Mesendoderm (in vitro differentiated cells): Measurements from ENCODE around the gene IFIT2.

Experiments used
- DNase-seq: peaks from one replicate; pipeline ENCODE4 v3.0.0; 2013
- H2AK5ac ChIP-seq: 2 replicates; pipeline ENCODE4 v1.6.1; 2013; ENCODE audit warnings: low read length, inconsistent platforms
- H2BK120ac ChIP-seq: 2 replicates; pipeline ENCODE4 v1.6.1; 2013; ENCODE audit warnings: low read depth, mild to moderate bottlenecking, low read length, moderate library complexity, mixed read lengths
- H2BK15ac ChIP-seq: replicated peaks from 2 replicates; pipeline ENCODE4 v1.6.1; 2013; ENCODE audit warnings: low read depth, mild to moderate bottlenecking, moderate library complexity
- H2BK5ac ChIP-seq: 2 replicates; pipeline ENCODE4 v1.6.1; 2013; ENCODE audit warnings: low read length, inconsistent platforms
- H3K18ac ChIP-seq: 2 replicates; pipeline ENCODE4 v1.6.1; 2013; ENCODE audit warnings: mild to moderate bottlenecking, low read length, mixed read lengths
- H3K23ac ChIP-seq: one replicate; pipeline ENCODE4 v1.6.1; 2013; ENCODE audit warnings: low read length
- H3K27ac ChIP-seq: 2 replicates; pipeline ENCODE4 v1.5.1; 2013; ENCODE audit warnings: low read depth, mild to moderate bottlenecking, inconsistent platforms, low read length, moderate library complexity
- H3K27me3 ChIP-seq: 2 replicates; pipeline ENCODE4 v1.6.1; 2013; ENCODE audit warnings: low read length, control low read depth, mild to moderate bottlenecking, inconsistent platforms; ENCODE audit not compliant: insufficient read depth, poor library complexity
- H3K36me3 ChIP-seq: 2 replicates; pipeline ENCODE4 v1.6.1; 2013; ENCODE audit warnings: low read length, inconsistent platforms; ENCODE audit not compliant: control insufficient read depth, insufficient read depth
- H3K4ac ChIP-seq: one replicate; pipeline ENCODE4 v1.6.1; 2013; ENCODE audit warnings: low read depth, mild to moderate bottlenecking, low read length, moderate library complexity
- H3K4me1 ChIP-seq: 2 replicates; pipeline ENCODE4 v1.6.1; 2013; ENCODE audit warnings: low read depth, low read length, inconsistent platforms; ENCODE audit not compliant: control insufficient read depth
- H3K4me2 ChIP-seq: 2 replicates; pipeline ENCODE4 v1.6.1; 2013; ENCODE audit warnings: low read length
- H3K4me3 ChIP-seq: 2 replicates; pipeline ENCODE4 v1.5.1; 2013; ENCODE audit warnings: mild to moderate bottlenecking, low read length
- H3K56ac ChIP-seq: one replicate; pipeline ENCODE4 v1.6.1; 2013; ENCODE audit warnings: low read length
- H3K79me1 ChIP-seq: 2 replicates; pipeline ENCODE4 v1.6.1; 2013; ENCODE audit warnings: low read length, inconsistent platforms
- H3K79me2 ChIP-seq: 2 replicates; pipeline ENCODE4 v1.6.1; 2013; ENCODE audit warnings: mild to moderate bottlenecking, low read length; ENCODE audit not compliant: control insufficient read depth, insufficient read depth
- H3K9ac ChIP-seq: 2 replicates; pipeline ENCODE4 v1.6.1; 2013; ENCODE audit warnings: low read length, inconsistent platforms
- H4K5ac ChIP-seq: one replicate; pipeline ENCODE4 v1.6.1; 2013; ENCODE audit warnings: low read length
- H4K8ac ChIP-seq: one replicate; pipeline ENCODE4 v1.6.1; 2013; ENCODE audit warnings: low read depth, mild to moderate bottlenecking, control low read depth, low read length, moderate library complexity
- WGBS: extraction: QIAGEN DNeasy Blood & Tissue Kit; methylation state at CpG from one replicate; pipeline ENCODE4 v1.1.7; 2013; ENCODE audit warnings: low lambda C conversion rate, missing lambda C conversion rate; ENCODE audit not compliant: insufficient coverage; ENCODE audit errors: extremely low coverage; 5-methylcytosine and 5-hydroxymethylcytosine counted together

IFIT2 gene

DNA sequence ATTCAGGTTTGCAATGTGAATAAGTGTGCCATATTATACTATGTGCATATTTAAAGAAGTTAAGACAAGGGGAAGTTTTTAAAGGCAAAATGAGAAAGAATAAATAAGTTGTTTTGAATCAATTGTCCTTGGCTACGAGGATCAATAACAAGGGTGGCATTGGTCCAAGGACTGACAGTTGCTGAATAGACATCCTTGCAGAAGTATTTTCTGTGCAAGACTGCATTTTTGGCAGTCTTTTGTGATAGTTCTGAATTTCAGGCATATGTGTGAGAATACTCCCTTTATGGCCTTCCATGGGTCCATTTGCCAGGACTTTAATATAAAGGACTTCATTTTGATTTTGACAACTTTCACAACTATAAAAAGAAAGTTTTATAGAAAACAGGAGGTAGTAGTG lies 44.9 kb upstream of the IFIT2 start:
- Histone ChIP-seq H3K56ac (no peak overlapping the region), H3K4me2 (no peak overlapping the region), H3K4me1 (peaks cover 8% of the 10 kb centered on the region), H3K27ac (no peak overlapping the region), H3K9ac (no peak overlapping the region), H3K4me3 (no peak overlapping the region), H3K79me2 (no peaks in the 10 kb centered on the region), H2BK5ac (no peak overlapping the region), H3K18ac (no peak overlapping the region), H3K36me3 (no peaks in the 10 kb centered on the region), H3K23ac (no peak overlapping the region), H3K79me1 (no peaks in the 10 kb centered on the region), H3K4ac (no peak overlapping the region), H4K8ac (no peak overlapping the region), H3K27me3 (no peaks in the 10 kb centered on the region), H4K5ac (no peak overlapping the region), H2BK120ac (no peak overlapping the region), H2BK15ac (no peak overlapping the region), H2AK5ac (no peak overlapping the region)
- no CpG with 5 or more reads among the region's 1 CpG for WGBS
- DNase-seq, result no peak

DNA sequence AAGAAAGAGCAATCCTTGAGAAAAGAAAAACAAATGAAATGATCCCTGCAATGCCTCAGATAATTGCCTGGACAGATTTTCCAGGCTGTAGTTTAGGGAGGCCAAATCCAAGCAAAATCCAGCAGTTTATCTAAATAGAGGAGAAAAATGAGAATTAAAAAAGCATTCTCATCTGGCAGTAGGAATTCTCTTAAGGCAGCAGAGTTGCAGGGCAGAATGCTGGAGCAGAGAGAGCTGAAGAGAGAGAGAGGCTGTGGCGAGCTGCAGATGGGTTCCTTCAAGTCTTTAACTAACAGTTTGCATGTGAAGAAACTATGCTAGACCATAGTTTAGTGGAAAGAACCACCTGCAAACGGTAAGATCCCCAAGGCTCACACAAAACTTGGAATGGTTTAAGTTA lies 44.3 kb upstream of the IFIT2 start:
- Histone ChIP-seq H3K4me3 (no peak overlapping the region), H4K8ac (no peak overlapping the region), H3K79me2 (no peaks in the 10 kb centered on the region), H3K27me3 (no peaks in the 10 kb centered on the region), H3K27ac (no peak overlapping the region), H3K4me2 (no peak overlapping the region), H2BK15ac (no peak overlapping the region), H3K18ac (no peak overlapping the region), H3K36me3 (no peaks in the 10 kb centered on the region), H3K4me1 (peaks cover 9% of the 10 kb centered on the region), H4K5ac (no peak overlapping the region), H2BK5ac (no peak overlapping the region), H3K9ac (no peak overlapping the region), H3K56ac (no peak overlapping the region), H2BK120ac (no peak overlapping the region), H3K23ac (no peak overlapping the region), H3K79me1 (no peaks in the 10 kb centered on the region), H2AK5ac (no peak overlapping the region), H3K4ac (no peak overlapping the region)
- no CpG with 5 or more reads among the region's 2 CpGs for WGBS
- no peak for DNase-seq

DNA sequence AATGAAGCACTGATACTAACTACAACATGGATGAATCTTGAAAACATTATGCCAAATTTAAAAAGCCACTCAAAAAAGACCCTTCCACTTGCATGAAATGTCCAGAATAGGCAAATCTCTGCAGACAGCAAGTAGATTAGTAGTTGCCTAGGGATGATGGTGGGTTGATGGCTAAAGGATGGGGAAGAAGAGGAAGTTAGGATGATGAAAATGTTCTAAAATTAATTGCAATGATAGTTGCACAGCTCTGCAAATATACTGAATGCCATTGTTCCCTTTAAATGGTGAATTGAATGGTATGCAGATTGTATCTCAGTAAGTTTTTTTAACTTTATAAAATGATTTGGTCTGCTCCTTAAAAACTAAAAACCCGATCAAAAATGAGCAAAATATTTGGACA lies 43.0 kb upstream of the IFIT2 start:
- no peak overlapping the region for H2BK120ac ChIP-seq
- no peak overlapping the region for H2AK5ac ChIP-seq
- no peak overlapping the region for H2BK5ac ChIP-seq
- H3K27ac ChIP-seq, result no peak overlapping the region
- H3K27me3 ChIP-seq, result no peaks in the 10 kb centered on the region
- no peaks in the 10 kb centered on the region for H3K79me1 ChIP-seq
- no peak overlapping the region for H3K4ac ChIP-seq
- H3K9ac ChIP-seq, result no peak overlapping the region
- no peak overlapping the region for H4K5ac ChIP-seq
- H3K4me3 ChIP-seq, result no peak overlapping the region
- H3K4me2 ChIP-seq, result no peak overlapping the region
- no peak overlapping the region for H3K23ac ChIP-seq
- peaks cover 11% of the 10 kb centered on the region for H3K4me1 ChIP-seq
- no peak overlapping the region for H2BK15ac ChIP-seq
- WGBS, result no CpG with 5 or more reads among the region's 1 CpG
- no peaks in the 10 kb centered on the region for H3K36me3 ChIP-seq
- H3K79me2 ChIP-seq, result no peaks in the 10 kb centered on the region
- no peak overlapping the region for H4K8ac ChIP-seq
- DNase-seq, result no peak
- no peak overlapping the region for H3K56ac ChIP-seq
- H3K18ac ChIP-seq, result no peak overlapping the region

DNA sequence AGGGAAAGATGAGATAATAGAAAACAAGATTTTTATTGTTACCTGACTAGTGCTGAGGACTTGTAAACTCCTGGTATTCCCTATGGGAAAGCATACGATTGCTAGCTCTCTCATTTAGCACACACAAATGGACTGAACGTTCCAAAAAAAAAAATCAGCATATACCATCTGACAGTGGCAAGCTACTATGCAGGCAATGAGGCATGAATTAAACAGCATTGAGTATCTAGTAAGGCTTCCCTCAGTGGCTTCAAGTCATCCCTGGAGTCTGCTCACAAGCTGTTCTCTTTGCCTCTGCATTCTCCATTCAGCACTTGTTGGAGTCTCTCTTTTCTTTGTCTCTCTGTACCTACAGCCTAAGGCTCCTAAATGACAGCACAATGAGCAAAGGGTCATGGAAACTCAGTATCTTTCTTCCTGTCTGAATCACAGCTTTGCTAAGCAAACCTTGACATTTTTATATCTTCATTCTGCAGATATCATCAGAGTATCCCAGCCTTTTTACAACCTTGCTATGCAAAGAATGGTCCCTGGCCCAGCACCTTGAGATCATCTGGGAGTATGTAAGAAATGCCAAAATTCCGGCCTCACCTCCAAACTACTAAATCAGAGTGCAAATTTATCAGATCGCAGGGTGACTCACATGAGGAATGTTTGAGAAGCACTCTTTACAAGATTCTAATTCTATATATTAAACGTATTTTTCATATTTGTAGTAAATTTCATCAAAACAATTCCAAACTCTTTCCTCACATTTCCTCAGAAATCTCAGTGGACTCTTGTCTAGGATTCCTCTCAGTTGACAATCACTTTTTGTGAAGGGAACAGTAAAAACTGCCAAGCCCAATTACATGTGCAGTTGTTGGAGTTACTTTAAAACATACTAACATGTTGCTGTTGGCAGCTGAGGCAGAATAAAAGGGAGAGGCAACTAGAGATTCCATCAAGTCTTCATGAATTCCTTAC lies 39.5 kb upstream of the IFIT2 start:
- no peaks in the 10 kb centered on the region for H3K79me1 ChIP-seq
- DNase-seq, result peak; percentile 85
- peak overlapping the region; percentile 47 for H3K18ac ChIP-seq
- H3K36me3 ChIP-seq, result no peaks in the 10 kb centered on the region
- H3K4me3 ChIP-seq, result no peak overlapping the region
- 100% methylated on average over 1 of the region's 5 CpGs for WGBS
- H3K56ac ChIP-seq, result peak overlapping the region; percentile 19
- H3K9ac ChIP-seq, result no peak overlapping the region
- no peak overlapping the region for H2BK15ac ChIP-seq
- peaks cover 16% of the 10 kb centered on the region for H3K4me1 ChIP-seq
- no peaks in the 10 kb centered on the region for H3K79me2 ChIP-seq
- no peak overlapping the region for H3K4me2 ChIP-seq
- no peak overlapping the region for H3K4ac ChIP-seq
- H3K23ac ChIP-seq, result no peak overlapping the region
- no peak overlapping the region for H3K27ac ChIP-seq
- H2AK5ac ChIP-seq, result no peak overlapping the region
- H3K27me3 ChIP-seq, result no peaks in the 10 kb centered on the region
- H2BK120ac ChIP-seq, result peak overlapping the region; percentile 22
- no peak overlapping the region for H4K8ac ChIP-seq
- H4K5ac ChIP-seq, result no peak overlapping the region
- H2BK5ac ChIP-seq, result no peak overlapping the region

DNA sequence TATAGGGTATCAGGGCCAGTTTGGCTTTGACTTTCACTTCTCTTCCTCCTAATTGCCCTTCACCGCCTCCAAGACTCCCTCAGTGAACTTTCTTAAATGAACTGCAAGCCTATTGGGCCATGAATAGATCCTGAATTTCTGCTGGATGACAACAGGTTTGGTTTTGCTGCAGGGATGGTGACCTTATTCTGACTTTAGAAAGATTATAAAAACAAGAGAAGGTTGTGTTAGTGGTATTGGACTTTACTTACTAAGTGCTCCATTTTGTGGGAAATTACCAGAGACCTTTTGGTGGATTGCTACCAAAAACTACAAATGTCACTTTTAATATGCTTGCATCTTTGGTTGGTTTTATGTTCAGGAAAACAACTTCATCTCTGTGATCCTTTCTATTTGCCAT lies 38.8 kb upstream of the IFIT2 start:
- Histone ChIP-seq H4K8ac (no peak overlapping the region), H3K56ac (no peak overlapping the region), H3K4me1 (peaks cover 16% of the 10 kb centered on the region), H2BK5ac (no peak overlapping the region), H3K23ac (no peak overlapping the region), H3K36me3 (no peaks in the 10 kb centered on the region), H3K27ac (no peak overlapping the region), H4K5ac (no peak overlapping the region), H3K4me2 (no peak overlapping the region), H3K27me3 (no peaks in the 10 kb centered on the region), H3K18ac (peak overlapping the region; percentile 11), H3K79me2 (no peaks in the 10 kb centered on the region), H2BK15ac (no peak overlapping the region), H2AK5ac (no peak overlapping the region), H3K4ac (no peak overlapping the region), H2BK120ac (no peak overlapping the region), H3K79me1 (no peaks in the 10 kb centered on the region), H3K4me3 (no peak overlapping the region), H3K9ac (no peak overlapping the region)
- WGBS, result no CpG with 5 or more reads among the region's 1 CpG
- no peak for DNase-seq
